ENCODE results near the gene CHCHD3.

Gene CHCHD3

DNA sequence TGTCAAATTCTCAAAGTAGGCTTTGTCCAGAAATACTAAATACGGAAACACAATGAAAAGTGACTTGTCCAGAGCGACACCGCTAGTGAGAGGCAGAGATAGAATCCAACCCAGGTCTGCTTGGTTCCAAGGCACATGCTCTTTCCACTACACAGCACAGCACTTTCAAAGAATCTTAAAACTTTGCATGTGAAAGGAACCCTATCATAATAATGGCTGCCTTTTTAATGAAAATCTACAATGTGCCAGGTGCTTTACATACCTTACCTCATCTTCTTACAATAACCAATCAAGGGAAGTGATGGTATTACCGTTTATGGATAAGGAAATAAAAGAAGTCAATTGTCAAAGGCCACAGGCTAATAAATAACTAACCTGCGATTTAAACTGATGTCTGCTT lies 2.6 kb downstream of the CHCHD3 start:
- Mint-ChIP-seq H3K36me3 (ENCODE audit: low read depth) (peaks cover 14% of the 10 kb centered on the region), H3K4me1 (peaks cover 28% of the 10 kb centered on the region), H3K27ac (no peak overlapping the region), H3K4me3 (peak overlapping the region; percentile 92), H3K27me3 (ENCODE audit: low read depth, poor library complexity) (no peaks in the 10 kb centered on the region), H3K9me3 (no peaks in the 10 kb centered on the region)
- TF ChIP-seq, protein P1, sequence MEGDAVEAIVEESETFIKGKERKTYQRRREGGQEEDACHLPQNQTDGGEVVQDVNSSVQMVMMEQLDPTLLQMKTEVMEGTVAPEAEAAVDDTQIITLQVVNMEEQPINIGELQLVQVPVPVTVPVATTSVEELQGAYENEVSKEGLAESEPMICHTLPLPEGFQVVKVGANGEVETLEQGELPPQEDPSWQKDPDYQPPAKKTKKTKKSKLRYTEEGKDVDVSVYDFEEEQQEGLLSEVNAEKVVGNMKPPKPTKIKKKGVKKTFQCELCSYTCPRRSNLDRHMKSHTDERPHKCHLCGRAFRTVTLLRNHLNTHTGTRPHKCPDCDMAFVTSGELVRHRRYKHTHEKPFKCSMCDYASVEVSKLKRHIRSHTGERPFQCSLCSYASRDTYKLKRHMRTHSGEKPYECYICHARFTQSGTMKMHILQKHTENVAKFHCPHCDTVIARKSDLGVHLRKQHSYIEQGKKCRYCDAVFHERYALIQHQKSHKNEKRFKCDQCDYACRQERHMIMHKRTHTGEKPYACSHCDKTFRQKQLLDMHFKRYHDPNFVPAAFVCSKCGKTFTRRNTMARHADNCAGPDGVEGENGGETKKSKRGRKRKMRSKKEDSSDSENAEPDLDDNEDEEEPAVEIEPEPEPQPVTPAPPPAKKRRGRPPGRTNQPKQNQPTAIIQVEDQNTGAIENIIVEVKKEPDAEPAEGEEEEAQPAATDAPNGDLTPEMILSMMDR (IDR thresholded peaks at IDR 0.05), result no peak
- no peak for DNase-seq

DNA sequence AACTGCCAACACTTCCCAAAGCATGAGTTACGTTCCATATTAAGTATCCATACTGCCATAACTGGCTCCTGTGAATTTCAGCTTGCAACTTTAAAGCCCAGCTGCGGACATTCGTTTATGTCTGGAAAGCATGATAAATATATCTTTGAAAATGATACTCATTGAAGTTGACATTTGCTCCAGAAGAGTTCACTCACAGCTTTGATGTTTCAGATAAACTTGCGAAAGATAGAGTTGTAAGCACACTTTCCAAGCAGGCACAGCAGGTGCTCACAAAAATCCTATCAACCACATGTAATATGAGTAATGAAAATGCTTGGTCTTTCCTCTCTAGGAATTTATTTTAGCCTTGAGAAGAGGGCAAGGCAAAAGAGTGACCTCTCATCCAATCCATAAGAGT lies 4.5 kb downstream of the CHCHD3 start:
- H3K9me3 Mint-ChIP-seq, result no peaks in the 10 kb centered on the region
- no peaks in the 10 kb centered on the region for H3K27me3 Mint-ChIP-seq (ENCODE audit: low read depth, poor library complexity)
- peaks cover 28% of the 10 kb centered on the region for H3K4me1 Mint-ChIP-seq
- TF ChIP-seq, protein P1 (IDR thresholded peaks at IDR 0.05), result no peak
- H3K36me3 Mint-ChIP-seq (ENCODE audit: low read depth), result peaks cover 30% of the 10 kb centered on the region
- H3K4me3 Mint-ChIP-seq, result no peak overlapping the region
- no peak overlapping the region for H3K27ac Mint-ChIP-seq
- no peak for DNase-seq

DNA sequence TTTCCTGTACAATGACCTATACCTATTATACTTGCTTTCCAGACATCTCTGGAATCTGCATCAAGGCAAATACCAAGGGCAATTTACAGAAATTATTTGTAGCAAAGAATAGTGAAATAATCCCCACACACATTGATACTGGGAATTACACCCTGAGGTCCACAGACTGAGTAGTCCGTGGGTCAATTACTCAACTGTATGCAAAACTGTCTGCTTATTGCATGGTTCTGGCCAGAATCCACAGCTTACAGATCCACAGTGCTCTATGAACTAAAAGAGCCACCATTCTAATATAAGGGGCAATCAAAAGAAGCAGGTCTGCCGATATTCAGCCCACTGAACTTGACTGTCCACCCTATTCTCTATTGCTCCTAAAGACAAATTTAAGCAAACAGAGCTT lies 5.7 kb downstream of the CHCHD3 start:
- Mint-ChIP-seq H3K4me1 (peaks cover 30% of the 10 kb centered on the region), H3K27me3 (ENCODE audit: low read depth, poor library complexity) (no peaks in the 10 kb centered on the region), H3K27ac (no peak overlapping the region), H3K36me3 (ENCODE audit: low read depth) (peaks cover 39% of the 10 kb centered on the region), H3K4me3 (no peak overlapping the region), H3K9me3 (no peaks in the 10 kb centered on the region)
- no peak for DNase-seq
- TF ChIP-seq, protein P1 (IDR thresholded peaks at IDR 0.05), result no peak

DNA sequence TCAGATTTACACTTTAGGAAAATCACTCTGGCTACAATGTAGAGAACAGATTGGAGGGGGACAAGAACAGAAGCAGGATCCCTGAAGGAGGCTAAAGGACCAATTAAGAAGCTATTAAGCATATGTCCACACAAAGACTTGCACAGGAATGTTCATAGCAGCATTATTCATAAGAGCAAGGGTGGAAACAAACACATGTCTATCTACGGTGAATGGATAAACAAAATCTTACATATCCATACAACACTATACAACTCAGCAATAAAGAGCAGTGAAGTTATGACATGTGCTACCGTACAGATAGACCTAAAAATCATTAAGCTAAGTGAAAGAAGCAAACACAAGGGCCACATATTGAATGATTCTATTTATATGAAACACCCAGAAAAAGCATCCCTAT lies 10.4 kb downstream of the CHCHD3 start:
- Mint-ChIP-seq H3K9me3 (no peaks in the 10 kb centered on the region), H3K4me1 (peaks cover 16% of the 10 kb centered on the region), H3K27me3 (ENCODE audit: low read depth, poor library complexity) (no peaks in the 10 kb centered on the region), H3K4me3 (no peak overlapping the region), H3K36me3 (ENCODE audit: low read depth) (peaks cover 56% of the 10 kb centered on the region), H3K27ac (no peak overlapping the region)
- DNase-seq, result no peak
- TF ChIP-seq, protein P1 (IDR thresholded peaks at IDR 0.05), result no peak

DNA sequence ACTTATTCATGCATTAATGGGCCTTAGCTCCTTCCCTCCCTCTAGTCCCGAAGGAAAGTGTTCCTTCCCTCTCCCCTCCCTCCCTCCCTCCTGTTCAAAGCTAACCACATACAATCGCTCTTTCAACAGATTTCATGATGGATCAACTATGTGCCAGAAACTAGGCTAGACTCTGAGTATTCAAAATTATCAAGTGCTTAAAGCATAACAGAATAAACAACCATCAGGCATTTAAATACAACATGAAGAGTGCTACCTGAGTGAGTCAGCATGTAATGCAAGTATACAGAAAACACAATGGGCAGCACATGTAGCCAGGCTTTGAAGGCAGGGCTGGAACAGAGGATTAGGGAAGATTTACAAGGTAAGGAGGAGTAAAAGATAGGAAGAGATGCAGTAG lies 11.3 kb downstream of the CHCHD3 start:
- Mint-ChIP-seq H3K27me3 (ENCODE audit: low read depth, poor library complexity) (no peaks in the 10 kb centered on the region), H3K4me1 (peaks cover 13% of the 10 kb centered on the region), H3K9me3 (no peaks in the 10 kb centered on the region), H3K36me3 (ENCODE audit: low read depth) (peaks cover 58% of the 10 kb centered on the region), H3K27ac (peak overlapping the region; percentile 72), H3K4me3 (no peak overlapping the region)
- DNase-seq, result no peak
- TF ChIP-seq, protein P1 (IDR thresholded peaks at IDR 0.05), result no peak

DNA sequence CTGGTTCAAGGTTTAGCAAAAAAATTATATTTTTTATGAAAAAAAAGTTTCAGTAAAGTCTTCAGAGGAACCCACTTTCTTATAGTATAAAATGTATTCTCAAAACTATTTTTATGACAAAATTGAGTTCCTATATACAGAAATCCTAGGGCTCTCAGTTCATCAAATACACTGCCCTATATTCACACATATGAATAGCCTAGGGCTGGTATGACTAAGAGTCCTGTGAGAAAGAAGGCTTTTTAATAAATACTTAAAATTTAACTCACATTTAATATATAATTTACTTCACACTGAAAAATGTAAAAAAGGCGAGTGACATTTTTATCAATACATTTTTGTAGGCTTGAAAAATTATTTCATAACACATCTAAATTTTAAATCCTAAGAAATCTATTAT lies 16.6 kb downstream of the CHCHD3 start:
- Mint-ChIP-seq H3K27me3 (ENCODE audit: low read depth, poor library complexity) (peaks cover 2% of the 10 kb centered on the region), H3K4me3 (no peak overlapping the region), H3K4me1 (peaks cover 9% of the 10 kb centered on the region), H3K36me3 (ENCODE audit: low read depth) (peaks cover 40% of the 10 kb centered on the region), H3K27ac (no peak overlapping the region), H3K9me3 (no peaks in the 10 kb centered on the region)
- no peak for DNase-seq
- TF ChIP-seq, protein P1 (IDR thresholded peaks at IDR 0.05), result no peak
